ENCODE results near the gene MFRP.

Gene MFRP

DNA sequence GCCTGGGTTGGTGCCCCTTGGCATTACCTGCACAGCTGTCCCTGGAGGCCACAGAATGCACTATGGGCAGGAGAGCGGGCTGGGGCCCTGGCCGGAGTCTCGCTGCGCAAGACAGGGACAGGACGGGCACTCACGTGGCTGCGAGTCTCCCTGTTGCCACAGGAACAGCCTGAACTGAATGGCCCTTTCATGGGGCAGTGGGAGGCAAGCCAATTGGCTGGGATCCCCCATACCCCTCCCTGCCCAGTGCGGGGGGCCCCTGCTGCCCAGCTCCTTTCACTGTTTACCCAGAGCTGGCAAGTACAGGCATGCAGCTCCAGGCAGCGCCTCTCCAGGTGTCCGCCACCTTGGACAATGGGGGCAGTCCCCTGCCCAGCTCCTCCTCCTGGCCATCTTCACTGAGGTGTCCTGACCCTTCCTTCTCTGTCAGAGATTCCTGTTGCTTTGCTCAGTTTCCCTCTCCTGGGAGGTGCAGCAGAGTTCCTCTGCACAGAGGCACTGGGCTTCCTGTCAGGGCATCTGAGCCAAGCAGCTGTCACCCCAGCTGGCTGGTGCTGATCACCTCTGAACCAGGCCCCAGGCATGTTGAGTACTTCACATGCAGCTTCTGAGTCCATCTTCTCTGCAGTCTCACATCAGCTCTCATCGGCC, 29.8 kb upstream of the MFRP start:
- TF ChIP-seq ZNF274 (IDR thresholded peaks at IDR 0.05; ENCODE audit: low read depth, low read length) = no peak
- no peak overlapping the region for H3K4me3 ChIP-seq (ENCODE audit: low read length)

DNA sequence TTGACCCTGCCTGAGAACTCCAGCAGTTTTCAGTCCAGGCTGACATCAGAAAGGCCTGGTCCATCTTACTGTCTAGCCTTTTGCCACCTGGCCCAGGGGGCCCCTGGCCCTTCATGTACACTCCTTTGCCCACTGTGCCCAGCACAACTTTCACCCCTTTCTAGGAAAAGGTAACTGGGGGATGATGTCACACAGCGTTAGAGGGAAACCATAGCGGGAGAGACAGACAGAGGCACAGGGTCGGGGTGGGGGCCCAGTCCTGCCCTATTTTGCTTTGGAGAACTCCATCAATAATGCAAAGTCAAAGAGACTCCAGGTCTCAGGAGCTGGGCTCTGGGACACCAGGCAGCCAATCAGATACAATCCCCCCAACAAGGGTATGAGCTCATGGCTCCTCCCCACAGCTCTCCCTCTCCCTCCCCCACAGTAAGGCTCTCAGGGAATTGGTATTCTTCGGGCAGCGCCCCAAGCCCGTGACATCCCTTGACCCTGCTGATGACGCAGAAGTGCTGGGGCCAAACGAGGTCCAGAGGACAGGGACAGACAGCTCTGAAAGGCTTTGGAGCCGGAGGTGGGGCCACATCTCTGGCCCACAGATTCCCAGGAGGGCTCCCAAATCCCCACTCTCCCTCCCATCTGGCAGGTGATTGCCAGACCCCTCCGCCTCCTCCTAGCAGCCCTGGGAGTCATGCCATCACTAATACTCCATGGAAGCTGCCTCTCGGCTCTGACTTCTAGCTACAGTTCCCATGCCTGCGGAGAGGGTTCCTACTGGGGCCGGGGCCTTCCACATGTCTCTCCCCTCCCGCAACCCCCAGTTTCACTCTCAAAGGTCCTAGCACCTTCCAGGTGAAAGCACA, 29.1 kb upstream of the MFRP start:
- no peak for TF ChIP-seq ZNF274 (IDR thresholded peaks at IDR 0.05; ENCODE audit: low read depth, low read length)

DNA sequence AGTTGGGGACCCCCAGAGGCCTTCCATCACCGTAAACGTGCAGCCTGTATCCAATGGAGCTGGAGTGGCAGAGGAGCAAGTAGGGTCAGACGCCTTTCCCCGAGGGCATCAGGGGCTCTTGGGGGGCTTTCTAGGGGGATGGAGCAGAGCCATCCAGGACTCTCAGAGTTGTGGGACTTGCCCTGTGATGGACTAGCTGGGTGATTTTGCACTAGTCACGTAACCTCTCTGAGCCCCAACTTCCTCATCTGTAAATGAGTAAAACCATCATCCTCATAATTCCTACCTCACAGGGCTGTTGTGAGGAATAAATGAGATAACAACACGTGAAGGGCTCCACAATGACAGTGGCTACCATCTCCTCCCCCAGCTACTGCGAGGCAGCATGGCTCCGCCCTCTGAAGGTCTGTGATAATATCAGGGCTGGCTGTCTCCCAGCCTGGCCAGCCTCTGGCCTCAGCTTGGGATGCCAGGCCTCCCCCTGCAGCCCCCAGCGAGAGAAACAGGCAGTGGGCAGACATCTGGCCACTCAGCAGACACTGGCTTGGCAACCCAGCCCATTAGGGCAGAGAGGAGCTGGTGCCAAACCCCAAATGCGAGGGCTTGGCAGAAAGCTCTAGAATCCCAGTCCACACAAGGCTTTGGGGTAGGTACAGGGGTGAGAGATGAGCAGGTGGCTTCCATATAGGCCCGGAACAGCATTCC, 28.3 kb upstream of the MFRP start:
- no peak for TF ChIP-seq ZNF274 (IDR thresholded peaks at IDR 0.05; ENCODE audit: low read depth, low read length)
- H3K4me3 ChIP-seq (ENCODE audit: low read length) = no peak overlapping the region

More for the DNA sequence above, 29.1 kb upstream of the MFRP start:
- no peak overlapping the region for H3K4me3 ChIP-seq (ENCODE audit: low read length)

DNA sequence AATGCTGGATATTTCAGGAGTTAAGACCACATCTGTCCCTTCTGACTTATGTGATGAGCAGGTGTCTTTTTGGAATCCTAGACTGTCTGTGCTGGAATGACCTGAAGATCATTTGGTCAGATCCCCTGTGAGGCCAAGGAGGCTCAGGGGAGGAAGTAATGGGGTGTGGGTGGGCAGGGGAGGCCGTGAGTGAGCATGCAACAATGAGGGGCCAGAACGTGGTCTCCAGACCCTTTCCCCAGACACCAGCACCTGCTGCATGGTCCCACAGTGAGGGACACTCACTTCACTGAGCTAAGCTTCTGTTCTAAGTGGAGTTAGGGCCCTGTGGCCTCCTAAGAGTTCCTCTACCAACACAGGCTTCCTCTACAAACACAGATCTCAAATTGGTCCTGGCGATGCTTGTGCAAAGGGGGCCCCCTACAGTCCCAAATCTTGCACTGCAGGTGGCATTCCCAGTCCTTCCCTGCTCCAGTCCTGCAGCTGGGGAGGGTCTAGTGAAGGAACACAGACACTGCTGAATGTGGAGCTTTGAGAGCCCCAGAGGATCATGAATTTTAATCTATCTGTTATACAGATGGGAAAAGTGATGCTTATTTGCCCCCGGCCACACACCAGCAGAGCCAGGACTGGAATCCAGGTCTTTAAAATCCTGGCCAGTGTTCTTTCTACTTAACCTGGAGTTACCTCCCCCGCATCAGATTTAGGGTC, 27.6 kb upstream of the MFRP start:
- no peak overlapping the region for H3K4me3 ChIP-seq (ENCODE audit: low read length)
- TF ChIP-seq ZNF274 (IDR thresholded peaks at IDR 0.05; ENCODE audit: low read depth, low read length) = no peak

DNA sequence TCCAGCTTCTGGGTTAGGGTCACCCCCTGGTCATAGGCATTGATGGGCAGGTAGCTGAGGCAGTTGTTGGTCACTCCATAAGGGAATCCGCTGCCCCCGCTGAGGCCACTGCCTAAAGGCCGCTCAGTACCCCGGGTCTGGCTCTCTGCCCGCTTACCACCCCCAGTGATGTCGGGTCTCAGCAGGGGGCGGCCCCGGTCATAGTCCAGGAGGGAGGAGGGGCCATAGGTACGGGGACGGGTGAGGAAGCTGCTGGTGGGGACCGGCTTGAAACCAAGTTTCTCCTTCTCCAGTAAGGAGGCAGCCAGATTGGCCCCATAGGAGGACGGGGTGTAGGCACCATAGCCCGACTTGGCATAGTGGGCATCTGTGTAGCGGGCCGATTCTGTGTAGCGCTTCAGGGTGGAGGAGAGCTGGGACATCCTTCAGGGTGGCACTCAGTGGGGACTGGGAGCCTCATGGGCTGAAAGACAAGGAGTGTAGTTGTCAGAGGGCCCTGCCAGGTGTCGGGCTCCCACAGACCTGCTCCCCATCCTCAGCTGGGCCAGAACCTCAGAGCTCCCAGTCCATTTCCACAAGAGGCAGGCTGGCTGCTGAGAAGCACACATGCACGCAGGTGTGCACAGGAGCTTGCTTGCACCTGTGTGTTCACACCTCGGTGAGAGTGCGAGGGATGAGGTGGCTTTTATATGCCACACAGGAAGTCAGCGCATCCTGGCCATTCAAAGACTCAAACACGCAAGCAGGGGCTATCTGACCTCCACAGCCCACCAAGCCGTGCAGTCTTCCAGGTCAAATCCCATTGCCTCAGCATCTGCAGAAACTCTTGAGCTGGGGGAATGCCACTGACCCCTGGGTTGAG, 26.8 kb upstream of the MFRP start:
- TF ChIP-seq ZNF274 (IDR thresholded peaks at IDR 0.05; ENCODE audit: low read depth, low read length) = no peak
- no peak overlapping the region for H3K4me3 ChIP-seq (ENCODE audit: low read length)

DNA sequence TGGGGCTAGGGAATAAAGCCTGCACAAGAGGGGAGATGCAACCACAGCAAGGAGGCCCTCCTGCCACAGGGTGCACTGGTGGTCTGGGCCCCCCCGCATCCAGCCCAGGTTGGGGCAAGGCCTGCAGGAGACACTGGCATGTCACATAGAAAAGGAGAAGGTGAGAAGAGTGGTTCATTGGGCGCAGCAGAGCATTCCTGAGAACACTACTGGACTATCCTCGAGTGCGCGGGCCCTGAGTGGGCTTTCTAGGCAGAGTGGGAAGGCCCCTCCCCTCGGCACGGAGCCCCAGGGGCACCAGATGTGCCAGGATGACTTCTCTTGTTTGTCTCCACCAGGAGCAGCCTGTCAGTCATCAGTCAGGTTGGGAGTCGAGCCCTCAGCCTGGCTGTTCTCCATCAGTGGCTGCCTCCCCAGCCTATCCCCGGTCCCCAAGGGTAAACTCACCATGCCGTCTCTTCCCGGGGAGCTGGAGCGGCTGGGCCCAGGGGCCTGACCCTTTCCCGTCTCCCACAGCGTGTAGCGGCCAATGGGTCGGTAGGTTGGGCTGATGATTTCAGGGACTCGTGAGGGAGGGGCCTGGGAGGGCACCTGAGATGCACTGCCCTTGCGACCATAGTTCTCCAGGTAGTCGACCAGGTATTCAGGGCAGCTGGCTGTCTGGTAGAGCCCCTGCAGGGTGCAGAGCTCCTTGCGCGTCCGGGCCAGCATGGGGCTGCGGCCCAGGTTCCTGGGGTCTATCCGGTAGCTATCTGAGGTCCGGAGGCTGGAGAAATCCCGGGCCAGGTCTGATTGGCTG, 26.0 kb upstream of the MFRP start:
- no peak for TF ChIP-seq ZNF274 (IDR thresholded peaks at IDR 0.05; ENCODE audit: low read depth, low read length)
- no peak overlapping the region for H3K4me3 ChIP-seq (ENCODE audit: low read length)

DNA sequence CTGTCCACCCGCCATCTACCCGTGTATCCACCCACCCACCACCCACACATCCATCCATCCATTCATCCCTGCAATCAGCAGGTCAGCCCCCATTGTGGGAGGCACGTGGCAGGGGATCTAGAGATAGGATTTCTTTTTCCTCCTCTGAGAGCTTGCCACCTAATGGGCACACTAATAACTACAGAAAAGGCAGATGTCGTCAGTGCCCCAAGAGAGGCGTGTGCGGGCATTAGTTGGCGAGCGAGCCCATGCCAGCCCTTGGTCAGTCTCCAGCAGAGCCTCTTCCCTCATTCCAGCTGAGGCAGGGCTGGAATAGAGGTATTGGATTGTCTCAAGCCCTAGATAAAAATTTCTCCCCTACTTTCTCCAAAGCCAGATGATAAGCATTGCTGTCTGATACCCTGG, 25.3 kb upstream of the MFRP start:
- no peak overlapping the region for H3K4me3 ChIP-seq (ENCODE audit: low read length)
- no peak for TF ChIP-seq ZNF274 (IDR thresholded peaks at IDR 0.05; ENCODE audit: low read depth, low read length)

DNA sequence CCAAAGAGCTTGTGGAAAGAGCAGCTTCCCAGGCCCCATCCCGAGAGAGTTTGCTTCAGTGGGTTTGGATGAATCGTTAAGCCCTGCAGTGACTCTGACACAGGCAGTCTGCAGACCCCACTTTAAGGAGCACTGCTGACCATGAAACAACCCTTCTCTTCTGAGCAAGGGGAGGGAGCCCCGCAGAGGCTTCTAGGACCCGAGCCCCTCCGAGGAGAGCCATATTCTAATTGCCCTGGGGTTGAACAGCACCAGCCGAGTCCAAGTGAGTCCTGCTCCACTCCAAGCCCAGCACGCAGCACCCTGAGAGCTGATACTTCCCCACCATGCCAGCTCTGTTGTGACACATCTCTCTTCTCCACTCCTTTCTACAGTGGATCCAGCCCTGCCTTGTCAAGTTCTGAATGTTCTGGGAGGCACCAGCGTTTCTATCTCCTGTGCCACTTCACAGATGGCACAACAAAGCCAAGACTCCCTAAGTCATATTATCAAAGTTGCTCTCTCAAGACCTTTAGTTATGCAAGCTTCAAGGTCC, 24.6 kb upstream of the MFRP start:
- no peak overlapping the region for H3K4me3 ChIP-seq (ENCODE audit: low read length)
- no peak for TF ChIP-seq ZNF274 (IDR thresholded peaks at IDR 0.05; ENCODE audit: low read depth, low read length)

DNA sequence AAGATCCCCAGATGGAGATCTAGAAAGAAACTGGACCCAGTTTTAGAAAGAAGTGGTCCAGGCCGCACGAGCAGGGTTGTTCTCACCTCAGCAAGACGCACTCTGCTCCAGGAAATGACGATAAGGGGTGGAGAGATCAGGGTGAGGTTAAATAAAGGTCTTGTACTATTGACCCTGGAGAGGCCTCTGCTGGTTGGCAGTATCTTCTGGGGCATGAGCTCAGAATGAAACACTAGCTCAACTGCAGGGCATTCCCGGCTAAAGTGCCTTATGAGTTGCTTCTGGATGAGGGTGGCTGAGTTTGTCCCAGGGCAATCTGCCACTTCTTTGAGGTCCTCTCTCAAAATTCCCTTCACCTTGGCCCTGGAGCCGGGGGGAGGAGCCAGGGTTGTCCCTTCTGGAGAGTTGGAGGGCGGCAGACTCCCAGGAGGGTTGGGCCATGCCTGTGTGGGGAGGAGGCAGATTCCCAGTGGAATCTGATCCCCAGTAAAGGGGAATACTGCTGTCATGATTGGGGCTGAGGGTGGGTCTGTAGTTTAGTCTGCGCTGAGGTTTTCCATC, 24.1 kb upstream of the MFRP start:
- no peak overlapping the region for H3K4me3 ChIP-seq (ENCODE audit: low read length)
- no peak for TF ChIP-seq ZNF274 (IDR thresholded peaks at IDR 0.05; ENCODE audit: low read depth, low read length)

DNA sequence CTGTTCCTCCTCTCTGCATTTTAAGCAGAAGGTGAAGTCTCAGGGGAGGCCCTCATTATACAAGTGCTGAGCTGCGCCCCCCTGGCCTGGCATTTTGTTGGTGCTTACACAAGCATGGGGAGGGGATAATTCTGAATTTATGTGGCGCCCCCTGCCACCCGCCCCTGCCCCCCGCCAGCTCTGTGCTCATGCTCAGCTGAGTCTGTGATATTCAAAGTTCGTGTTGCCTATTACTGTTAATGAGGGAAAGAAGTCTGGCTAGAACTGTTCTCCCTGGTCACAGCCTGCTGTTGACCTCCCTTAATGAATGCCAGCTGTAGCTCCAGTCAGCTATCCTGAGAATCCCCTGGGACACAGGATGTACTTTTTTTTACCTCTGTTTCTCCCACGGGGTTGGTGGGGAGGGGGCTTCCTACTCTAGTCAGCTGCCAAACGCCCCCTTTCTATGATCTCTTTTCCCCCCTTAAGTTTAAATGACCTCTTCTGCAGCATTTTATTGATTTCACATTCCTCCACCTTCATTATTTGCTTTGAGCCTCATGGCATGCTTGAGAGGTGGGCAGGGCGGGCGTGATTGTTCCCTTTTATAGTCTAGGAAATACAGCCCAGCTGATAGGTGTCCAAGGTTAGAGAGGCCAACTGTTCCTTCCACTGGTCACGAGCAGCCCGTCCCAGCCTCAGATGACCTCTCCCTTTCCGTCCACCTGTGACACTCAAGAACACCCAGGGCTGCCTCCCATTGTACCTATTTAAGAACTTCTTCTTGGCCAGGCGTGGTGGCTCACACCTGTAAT, 22.8 kb upstream of the MFRP start:
- no peak for TF ChIP-seq ZNF274 (IDR thresholded peaks at IDR 0.05; ENCODE audit: low read depth, low read length)
- H3K4me3 ChIP-seq (ENCODE audit: low read length) = no peak overlapping the region
